Stimulated activated CD4-positive, alpha-beta T cell treated with anti-CD3 and anti-CD28 coated beads, Interleukin-15, amount 100 ng/mL, for 48 hours (primary cell): ENCODE results near the gene MAGI1.

Experiments
- DNase-seq, 2 donors: peaks; one replicate each; pipeline ENCODE4 v3.0.0-alpha.2; 2020; ENCODE audit warnings: low read depth in 2 of 2

Gene MAGI1

DNA sequence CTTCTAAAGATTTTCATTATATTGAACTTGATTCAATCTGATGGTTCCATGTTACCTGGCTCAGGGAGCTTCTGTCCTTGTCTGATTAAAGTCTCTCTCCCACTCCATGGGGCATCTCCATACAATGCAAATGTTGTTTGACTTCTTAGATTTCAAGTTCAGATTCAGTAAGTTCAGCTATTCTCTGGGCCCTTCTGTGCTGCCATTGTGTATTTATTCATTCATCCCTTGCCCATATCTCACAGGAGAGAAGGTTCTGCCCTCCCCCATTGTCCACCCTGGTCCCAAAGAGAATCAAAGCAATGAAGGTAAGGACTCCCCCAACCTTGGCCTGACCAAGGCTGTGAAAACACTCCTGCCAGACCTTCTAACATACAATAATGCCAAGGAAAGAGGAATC lies 669.9 kb downstream of the MAGI1 start:
- no peak for DNase-seq

DNA sequence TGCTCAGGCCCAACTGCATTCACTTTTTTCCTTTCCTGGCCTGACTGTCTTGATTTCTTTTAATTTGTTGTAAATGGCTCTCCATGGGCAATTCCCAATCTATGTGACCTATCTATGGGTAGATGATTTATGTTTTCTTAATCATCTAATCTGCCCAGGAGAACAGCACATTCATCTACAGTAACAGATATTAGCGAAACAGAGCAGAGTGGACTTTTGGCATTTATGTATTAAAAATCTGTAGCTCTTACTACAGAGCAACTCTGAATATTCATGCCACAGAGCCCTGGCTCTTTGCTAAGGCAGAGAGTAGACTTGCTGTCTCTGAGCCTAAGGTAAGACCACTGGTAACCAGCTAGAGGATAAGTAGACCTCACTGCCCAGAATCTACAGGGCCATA lies 676.0 kb downstream of the MAGI1 start:
- DNase-seq = no peak

DNA sequence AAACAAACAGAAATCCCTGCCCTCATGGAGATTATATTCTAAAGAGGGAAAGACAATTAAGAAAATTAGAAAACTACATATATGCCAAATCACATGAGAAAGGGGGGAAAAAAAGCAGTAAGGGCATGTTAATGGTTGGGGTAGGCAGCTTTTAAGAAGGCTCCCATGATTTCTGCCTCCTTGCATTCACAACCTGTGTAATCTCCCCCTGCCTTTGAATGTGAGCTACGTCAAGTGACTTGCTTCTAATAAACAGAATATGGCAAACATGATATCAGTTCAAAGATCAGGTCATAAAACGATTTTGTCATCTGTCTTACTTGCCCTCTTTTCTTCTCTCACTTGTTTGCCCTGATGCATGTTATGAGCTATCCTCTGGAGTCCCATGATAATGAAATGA lies 677.3 kb downstream of the MAGI1 start:
- DNase-seq = no peak

DNA sequence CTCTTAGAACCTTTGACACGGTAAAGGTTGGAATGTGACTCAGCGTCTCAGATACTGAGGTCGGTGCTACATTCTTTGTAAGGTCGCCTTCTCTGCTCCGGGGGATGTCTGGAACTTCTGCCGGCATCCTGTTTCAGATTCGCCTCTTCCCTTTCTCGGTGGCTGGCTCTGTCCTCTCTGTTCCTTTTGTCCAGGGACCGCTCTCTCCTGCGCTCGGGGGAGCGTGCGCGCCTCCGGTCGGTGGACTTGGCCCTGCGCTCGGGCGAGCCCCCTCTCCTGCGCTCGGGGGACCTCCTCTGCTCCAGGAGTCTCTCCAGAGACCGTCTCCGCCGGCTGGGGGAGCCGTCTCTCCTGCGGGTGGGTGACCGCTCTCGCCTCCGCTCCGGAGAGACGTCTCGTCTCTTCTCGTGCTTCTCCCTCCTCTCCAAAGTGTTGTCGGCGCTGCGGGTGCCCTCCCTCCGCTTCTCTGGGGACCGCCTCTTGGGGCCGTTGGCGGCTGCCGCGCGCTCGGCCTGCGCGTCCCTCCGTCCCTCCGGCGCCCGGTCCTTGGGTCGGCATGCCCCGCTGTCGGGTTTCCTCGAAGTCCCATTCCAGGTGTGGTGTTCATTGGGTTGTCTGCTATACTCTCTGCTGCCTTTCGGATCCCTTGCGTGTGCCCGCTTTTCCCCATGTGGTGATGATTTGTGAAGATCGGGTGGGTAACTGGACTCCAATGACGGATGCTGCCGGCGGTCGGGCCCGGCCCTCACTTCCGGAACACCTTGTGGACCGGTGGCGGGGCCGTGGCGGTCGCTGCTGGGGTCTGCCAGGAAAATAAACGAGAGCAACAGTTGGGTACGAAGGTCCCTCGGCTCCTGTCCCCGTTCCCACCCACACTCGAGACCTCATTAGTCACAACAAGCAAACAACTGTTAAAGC lies 682.1 kb downstream of the MAGI1 start:
- DNase-seq = no peak

DNA sequence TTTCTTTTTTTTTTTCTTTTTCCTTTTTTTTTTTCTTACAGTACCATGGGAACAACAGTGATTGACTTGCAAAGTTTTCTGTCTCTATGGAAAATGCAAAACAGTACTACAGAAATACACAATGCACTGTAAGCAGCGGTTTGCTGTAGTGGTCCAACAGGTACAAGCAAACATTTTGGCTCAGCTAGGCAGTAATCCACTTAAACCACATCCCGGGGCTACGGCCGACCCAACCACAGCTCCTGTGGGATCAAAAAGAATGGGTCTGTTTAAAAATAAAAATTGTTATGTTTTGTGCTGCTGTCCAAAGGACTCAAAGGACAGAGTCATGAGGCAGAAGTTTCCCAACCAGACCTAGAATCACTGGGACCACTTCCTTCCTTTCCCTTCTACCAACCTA lies 683.8 kb downstream of the MAGI1 start:
- DNase-seq = no peak

DNA sequence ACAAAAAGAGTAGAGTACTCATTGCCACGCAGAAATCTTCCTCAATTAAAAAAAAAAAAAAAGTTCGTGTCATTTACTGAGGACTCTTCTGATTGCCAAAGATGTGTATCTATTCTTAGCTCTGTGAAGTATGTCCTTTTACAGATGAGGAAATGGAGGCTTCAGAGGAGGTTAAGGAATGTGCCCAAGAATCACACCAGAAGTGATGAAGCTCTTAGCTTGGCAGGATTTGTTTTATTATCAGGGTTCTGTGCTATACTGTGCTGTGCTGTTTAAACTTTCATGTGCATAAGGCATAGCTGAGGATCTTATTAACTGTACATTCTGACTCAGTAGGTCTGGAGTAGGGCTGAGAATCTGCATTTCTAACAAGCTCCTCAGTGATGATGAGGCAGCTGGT lies 685.8 kb downstream of the MAGI1 start:
- DNase-seq = no peak

DNA sequence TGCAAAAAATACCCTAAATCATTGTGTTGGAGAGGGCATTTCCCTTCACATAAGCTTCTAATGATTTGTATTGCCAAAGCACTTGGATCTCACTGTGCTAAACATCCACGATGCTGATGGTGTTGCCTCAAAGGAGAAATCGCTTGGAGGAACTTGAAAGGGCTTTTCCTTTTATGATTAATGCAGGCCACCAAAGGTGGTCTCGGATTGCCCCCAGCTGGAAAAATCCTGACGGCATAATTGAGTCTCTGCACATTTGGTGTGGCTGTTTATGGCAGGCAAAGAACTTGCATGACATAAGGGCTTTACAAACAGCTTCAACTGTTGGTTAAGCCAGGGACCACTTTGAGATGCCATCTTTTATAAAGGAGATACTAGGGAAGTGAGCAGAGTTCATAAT lies 687.0 kb downstream of the MAGI1 start:
- DNase-seq = no peak

DNA sequence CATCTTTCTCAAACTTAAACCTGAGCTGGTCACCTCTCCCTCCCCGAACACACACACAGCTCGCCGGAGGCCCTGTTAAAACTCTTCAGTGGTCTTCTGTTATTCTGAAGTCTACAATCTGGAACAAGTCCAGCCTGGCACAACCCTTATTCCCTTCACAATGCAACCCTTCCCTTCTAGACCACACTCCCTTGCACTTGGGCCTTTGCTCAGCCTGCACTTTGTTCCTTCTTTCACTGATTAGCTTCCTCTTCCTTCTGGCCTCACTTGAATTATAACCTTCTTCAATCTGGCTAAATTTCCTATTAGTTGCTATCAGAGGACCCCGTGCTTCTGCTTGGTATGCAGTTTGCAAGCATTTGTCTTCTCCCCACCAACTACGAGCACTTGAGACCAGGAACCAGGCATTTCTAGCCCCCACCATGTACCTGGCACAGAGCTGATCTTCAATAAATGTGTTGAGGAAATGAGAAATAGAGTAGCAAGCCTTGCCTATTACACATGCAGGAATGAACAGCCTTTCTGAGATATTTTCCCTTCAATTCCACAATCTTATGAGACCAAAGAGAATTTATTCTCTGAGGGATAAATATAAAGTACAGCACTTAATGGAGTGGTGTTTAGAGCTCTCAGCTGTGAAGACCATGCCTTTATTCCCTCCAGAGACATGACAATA lies 687.8 kb downstream of the MAGI1 start:
- DNase-seq = no peak

DNA sequence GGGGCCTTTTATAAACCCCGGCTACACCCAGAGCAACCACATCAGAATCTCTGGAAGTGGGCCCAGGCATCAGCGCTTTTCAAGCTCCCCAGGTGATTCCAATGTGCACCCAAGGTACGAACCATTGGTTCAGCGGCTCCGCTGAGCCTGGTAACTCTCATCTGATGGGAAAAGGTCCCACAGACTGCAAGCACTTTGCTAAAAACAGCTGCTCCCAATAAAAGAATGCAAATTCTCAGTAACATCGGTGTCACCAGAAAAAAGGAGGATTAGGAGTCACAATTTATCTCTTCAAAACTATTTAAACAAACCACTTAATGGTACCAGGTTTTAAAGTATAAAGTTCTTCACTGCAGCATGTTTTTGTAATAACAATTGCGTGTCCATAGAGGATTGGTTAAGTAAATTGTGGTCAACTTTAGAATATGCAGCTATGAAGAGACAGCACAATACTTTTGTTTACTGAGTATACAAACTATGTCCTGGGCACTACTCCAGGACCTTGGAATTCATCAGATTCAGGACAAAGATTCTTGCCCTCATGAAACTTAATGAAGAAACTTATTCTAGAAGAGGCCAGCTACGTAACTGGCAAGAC lies 690.2 kb downstream of the MAGI1 start:
- DNase-seq = no peak

DNA sequence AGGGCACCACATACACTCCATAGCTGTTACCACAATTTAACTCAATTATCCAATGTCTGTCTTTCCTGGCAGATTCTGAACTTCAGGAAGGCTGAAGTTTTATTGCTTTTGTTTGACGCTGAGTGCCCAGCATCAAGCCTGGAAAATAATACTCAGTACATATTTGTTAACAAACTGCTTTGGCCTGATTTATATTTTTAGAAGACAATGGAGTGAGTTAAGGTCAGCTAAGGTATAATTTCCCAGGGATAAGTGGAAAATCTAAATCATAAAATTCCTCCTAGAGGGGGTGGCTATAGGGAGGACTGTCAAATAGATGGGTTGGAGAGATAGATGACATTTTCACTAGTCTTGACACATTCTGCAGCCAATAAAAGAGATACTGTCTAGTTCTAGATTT lies 691.6 kb downstream of the MAGI1 start:
- no peak for DNase-seq

DNA sequence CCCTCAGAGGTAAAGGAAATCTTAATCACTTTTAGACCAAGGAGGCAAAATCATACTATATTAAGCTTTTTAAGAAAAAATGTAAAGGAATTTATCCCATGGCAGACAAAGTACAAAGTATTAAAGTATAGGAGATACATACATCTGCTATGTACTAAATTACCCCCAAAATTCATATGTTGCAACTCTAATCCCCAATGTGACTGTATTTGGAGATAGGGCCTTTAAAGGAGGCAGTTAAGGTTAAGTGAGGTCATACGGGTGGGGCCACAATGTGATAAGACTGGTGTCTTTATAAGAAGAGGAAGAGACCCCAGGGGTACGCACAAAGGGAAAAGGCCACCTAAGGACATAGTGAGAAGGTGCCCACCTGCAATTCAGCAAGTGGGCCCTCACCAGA lies 693.9 kb downstream of the MAGI1 start:
- no peak for DNase-seq

DNA sequence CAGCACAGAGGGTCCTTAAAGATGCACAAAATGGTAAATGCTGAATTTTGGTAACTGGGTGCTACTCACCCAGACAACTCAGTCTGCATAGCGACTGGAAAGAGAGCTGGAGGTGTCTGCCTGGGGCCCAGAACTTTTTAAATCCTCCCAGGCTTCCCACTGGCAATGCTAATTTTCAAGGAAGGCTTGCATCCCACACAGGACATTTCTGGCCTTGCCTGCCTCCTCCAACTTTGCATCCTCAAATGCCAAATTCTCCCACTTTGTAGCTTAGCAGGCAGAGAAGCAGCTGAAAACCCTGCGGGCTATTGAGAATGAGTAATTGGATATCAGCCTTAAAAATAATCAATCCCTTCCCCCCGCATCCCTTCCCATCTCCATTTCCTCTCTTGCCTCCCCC lies 694.3 kb downstream of the MAGI1 start:
- no peak for DNase-seq

DNA sequence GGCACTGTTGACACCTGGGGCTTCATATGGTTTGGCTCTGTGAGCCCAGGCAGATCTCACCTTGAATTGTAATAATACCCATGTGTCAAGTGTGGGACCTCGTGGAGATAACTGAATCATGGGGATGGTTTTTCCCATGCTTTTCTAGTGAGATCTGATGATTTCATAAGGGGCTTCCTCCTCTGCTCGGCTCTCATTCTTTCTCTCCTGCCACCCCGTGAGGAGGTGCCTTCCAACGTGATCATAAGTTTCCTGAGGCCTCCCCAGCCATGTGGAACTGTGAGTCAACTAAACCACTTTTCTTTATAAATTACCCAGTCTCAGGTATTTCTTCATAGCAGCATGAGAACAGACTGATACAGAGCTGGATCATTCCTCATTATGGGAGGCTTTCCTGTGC lies 695.0 kb downstream of the MAGI1 start:
- DNase-seq = no peak

DNA sequence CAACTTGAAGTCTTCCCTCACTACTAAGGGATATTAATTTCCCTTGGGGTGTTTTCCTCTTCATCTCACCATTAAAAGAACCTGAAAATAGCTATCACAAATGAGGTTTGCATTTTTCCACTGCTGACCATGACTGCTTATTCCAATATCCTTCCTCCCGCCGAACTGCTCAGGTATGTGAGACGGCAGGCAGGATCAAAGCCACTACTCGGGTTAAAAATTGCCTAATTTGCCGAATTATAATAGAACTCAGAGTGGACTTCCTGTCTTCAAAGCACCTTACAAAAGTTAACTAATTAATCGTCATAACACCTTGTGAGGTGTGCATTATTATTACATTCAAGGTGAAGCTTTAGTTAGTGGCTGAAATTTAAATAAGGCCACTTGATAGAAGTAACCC lies 695.7 kb downstream of the MAGI1 start:
- DNase-seq = no peak

DNA sequence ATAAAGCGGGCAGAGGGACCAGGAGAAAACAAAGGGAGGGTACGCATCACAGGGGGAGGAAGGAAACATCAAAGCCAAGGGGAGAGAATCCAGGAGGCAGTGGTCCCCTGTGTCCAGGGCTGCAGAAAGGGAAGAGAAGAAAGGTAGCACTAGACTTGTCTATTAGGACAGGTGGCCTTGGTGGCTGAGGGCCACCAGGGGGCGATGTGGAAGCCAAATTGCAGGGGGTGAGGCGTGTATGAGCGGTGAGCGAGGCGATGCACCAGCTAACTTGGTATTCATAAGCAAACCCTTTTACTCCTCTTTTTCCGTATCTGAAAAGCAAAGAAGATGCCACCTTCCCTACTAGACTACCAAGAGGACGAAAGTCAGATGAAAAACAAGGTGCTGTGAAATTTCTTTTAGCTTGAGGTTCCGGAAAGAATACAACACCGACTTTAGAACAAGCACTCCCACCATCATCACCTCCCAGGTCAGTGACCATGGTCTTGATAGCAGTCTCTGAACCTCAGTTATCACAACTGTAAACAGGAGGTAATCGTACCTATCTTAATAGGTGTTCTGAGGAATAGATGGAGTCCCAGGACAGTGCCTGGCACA lies 696.5 kb downstream of the MAGI1 start:
- peak in 1 of 2 donors; percentile 4 for DNase-seq

DNA sequence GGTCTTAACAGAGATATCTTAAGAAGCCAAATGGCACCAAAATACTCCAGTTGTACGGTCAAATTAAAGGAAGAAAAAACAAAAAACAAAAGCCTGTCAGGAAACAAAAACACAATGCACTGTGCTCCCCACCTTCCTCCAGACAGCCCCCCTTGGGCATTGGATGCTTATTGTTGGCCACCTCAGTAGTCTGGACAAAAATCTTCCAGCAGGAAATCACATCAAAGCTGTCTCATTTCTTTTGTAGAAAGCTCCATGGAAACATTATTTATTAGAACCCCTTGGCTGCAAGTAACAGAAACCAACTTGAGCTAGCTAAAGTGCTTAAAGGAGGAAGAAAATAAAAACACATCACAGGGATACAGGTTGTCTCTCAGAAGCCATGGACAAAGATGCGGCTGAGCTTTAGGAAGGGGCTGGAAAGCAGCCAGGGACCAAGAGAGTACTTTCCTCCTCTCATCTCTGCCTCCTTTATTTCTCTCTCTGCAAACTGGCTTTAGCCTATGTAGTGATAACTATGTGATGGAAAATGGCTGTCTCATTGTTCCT lies 699.5 kb downstream of the MAGI1 start:
- DNase-seq = no peak

DNA sequence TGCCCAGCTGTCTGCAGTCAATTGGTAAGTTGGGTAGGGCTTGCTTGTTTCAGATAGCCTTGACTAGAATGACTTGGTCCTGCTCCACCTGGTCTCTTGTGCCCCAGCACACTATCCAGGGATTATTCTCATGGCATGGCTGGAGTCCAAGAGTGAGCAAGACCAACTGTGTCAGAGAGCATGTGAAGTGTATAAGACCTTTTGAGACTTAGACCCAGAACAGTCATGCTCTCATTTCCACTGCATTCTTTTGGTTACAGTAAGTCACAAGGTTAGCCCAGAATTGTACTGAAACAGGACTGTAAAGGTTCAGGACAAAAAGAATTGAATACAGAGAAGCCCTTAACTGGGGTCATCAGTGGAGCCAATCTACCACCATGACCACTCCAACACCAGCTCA lies 700.1 kb downstream of the MAGI1 start:
- DNase-seq = no peak

DNA sequence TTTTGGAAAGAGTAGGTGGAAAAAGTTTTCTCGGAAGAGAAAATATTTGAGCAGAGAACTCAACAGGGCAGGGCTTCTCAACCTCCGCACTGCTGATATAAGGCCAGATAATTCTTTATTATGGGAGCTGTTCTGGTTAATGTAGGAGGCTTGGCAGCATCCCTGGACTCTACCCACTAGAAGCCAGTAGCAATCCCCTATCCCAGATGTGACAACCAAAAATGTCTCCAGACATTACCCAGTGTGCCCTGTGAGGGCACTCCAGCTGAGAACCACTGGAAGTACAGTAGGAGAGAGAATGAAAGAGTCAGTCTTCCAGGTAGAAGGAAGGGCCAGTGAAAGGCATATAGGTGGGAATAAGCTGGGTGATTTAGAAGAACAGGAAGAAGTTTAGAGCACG lies 703.1 kb downstream of the MAGI1 start:
- DNase-seq = no peak

DNA sequence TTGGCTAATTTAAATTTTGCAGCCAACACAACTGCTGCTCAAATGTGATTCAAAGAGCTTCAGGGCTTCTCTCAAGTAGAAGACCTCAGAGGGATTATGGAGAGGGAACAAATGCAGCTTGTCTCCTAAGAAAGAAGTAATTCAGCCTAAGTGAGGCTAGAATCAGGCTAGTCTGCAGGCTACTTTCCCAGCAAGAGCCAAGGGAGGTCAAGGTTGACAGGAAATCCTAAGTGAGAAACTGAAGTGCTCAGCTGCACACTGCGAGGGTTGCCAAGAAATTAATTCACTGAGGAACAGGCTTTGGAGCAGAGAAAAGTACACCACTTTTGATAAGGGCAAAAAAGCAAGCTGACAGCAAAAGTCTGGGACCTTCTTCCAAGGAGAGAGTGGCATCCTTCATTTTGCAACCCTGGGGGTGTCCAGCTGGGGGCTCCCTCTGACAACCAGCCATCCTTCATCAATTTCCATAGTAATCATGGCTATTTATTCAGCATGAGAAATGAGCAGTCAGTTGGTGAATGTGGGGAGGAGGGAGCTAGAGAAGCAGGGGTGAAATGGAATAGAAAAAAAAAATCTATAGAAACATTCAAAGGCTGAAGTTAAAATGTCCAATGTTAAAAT lies 704.6 kb downstream of the MAGI1 start:
- no peak for DNase-seq

DNA sequence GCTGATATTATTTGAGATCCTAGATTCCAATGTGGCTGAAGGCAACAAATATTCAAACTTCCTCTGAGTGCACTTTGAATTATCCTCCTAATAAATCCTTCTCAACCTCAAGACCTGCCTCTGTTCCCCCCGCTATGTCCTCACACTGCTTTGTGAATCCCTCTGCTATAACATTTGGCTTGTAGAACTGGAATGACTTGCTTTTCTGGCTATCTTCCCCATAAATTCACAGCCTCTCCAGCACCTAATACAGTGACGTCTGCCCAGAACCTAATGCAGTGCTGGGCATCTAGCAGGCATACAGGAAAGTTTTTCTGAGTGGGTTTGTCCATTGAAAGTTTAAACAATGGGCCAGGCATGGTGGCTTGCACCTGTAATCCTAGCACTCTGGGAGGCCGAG lies 707.0 kb downstream of the MAGI1 start:
- no peak for DNase-seq

DNA sequence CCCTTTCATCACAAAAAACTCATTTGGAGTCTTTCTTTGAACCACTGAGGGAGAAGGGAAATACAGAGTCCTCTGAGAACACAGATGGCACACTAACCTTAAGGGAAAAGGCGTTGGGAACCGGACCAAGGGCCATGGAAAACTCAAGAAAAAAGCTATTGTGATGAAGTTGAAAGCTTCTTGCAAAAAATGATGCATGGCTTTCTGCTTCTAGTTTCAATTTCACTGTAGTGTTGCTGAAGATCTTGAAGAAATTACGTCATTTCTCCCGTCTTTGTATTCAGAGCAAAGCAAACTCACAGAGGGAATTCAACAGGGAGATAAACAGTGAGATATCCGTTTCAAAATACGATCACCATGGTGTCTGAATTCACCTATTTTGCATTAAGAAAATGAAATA lies 708.6 kb downstream of the MAGI1 start:
- DNase-seq = no peak

DNA sequence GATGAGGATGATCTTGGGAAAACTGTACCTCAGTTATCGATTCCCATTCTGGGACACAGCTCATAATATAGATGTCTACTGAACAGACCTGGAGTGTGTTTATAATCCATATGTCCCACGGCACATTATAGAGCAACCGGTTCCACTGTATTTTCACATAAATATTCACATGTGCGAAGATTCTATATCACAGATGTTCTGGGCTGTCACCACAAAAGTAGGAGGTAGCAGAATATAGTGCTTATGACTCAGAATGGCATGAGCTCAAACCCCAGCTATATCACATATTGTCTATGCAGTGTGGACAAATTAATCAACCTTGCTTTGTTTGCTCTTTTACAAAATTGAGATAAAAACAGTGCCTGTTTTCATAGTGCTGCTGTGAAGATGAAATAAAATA lies 710.6 kb downstream of the MAGI1 start:
- no peak for DNase-seq
